Stimulated activated CD4-positive, alpha-beta T cell treated with anti-CD3 and anti-CD28 coated beads, Interleukin-1b, Interleukin-23, amount 100 ng/mL, for 48 hours (primary cell): Measurements from ENCODE around the gene PRKG2.

ENCODE experiments used
- DNase-seq: peaks from one replicate; pipeline ENCODE4 v3.0.0-alpha.2; 2020

Gene PRKG2

DNA sequence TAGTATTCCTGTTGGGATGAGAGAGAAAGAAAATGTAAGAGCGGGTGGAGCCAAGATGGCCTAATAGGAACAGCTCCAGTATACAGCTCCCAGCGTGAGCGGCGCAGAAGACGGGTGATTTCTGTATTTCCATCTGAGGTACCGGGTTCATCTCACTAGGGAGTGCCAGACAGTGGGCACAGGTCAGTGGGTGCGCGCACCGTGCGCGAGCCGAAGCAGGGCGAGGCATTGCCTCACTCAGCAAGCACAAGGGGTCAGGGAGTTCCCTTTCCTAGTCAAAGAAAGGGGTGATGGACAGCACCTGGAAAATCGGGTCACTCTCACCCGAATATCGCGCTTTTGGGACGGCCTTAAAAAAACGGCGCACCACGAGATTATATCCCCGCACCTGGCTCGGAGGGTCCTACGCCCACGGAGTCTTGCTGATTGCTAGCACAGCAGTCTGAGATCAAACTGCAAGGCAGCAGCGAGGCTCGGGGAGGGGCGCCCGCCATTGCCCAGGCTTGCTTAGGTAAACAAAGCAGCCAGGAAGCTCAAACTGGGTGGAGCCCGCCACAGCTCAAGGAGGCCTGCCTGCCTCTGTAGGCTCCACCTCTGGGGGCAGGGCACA, 61.2 kb downstream of the PRKG2 start:
- peak; percentile 25 for DNase-seq

DNA sequence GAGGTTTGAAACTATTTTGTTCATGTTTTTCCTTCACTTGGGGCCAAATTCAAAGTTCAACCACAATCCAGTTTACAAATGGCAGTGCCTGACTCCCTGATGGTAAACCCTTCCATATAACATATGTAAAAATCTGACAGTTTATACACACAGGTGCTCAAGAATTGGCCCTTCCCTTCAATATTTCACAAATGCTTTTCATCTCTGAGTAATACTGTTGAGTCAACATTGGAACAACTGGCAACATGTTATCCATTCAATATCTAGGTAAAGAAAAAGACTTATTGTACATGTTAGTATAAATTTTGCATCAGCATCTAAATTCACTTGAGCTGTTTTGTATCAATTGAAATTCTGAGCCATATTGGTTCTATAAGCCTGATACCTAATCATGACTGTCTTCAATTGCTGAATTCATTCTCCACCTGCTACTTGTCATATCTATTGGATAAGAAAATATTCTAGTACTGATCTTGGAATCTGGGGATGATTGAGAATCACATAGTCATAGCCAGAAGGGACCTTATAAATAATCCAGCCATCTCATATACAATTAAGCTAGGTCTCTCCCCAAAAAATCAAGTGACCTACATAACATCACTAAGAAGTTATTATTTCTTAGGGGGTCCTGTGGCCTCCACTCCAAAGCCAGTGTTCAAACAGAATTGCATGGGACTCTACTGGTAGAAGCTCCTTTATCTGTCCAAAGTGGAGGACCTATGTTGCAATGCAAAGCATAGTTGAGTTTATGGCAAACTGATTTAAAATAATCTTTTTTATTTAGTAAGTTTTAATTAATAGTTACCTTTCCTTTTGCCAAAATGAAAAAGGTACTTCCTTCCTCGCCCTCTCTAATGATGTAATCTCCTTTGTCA, 61.9 kb downstream of the PRKG2 start:
- DNase-seq, result no peak

DNA sequence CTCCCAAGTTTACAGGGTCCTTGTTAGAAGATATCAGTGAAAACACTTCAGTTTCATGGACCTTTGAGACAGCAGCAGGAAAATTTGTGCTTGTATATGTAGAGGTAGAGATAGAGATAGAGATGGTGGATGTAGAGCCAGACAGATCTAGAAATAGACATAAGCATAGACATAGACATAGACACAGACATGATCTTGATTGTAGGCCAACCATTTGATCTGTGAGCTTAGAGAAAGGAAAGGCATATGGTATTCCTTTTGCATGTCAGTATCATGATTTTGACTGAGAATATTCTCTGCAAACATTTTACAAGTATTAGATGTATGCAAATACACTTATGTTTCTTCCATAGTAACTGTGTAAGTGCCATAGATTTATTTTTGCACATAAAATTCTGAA, 65.0 kb downstream of the PRKG2 start:
- no peak for DNase-seq

DNA sequence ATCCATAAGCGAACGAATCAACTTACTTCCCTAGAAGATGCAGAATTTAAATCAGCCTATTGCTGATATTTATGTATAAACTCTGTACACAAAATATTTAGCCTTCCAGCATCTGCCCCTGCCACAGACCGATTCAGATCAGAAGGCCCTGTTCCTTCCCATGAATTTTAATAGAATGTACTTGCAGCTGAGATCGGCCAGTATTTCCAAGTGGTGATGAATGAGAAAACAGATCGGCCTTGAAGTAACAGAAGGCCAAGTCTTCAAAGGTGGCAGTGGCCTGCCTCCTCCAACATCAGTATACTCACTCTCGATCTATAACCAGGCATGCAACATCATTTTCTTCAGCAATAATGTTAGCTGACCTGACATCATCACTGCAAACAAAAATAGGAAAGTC, 66.4 kb downstream of the PRKG2 start:
- no peak for DNase-seq

DNA sequence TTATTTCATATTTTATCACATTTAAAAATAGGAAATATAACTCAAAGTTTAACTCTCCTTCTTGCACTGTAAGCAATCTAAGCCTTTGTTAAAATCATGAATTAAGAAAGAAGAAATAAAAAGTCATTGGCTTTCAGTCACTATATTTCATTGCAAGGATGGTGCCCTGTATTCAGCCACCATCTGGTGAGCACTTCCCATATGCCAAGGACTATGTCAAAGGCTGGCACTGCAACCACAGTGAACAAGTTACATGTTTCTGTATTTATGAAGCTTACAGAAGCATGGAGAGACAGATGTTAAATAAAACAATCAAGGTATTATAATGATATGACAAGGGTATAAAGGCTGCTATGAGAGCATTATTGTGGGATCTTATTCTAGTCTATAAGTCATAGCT, 68.6 kb downstream of the PRKG2 start:
- no peak for DNase-seq

DNA sequence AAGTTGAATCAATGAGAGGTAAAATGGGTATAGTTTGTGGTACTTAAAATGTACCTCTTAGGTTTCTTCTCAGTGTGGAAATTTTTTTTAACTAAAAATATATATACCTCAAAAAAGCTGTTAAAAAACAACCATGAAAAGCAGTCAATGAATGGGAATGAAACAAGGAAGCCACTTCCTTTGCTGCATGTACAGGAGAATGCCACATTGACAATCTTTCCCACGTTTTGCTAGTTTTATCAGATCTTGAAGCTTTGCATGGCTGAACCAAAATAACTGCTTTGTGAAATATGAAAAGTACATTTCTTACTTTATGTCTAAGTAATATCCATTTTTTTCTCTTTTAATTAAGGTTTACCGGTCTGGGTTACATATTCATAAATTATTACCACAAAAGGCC, 71.8 kb downstream of the PRKG2 start:
- DNase-seq, result no peak

DNA sequence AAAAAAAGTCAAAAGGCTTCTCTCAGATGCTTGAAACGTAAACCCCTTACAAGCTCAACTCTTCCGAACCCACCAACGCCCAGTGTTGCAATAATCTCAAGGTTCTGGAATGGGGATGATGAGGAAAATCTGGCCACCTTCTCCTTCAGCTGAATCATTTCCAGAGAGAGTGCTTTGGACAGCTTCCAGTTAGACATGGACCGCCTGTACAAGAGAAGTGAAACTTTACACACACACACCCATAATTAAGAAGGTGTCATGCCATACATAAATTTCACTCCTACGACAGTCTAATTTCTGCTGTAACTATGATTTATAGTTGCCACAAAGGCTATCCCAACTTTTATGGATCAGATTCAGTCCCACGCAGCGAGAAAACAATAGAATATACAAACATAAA, 72.3 kb downstream of the PRKG2 start:
- no peak for DNase-seq

DNA sequence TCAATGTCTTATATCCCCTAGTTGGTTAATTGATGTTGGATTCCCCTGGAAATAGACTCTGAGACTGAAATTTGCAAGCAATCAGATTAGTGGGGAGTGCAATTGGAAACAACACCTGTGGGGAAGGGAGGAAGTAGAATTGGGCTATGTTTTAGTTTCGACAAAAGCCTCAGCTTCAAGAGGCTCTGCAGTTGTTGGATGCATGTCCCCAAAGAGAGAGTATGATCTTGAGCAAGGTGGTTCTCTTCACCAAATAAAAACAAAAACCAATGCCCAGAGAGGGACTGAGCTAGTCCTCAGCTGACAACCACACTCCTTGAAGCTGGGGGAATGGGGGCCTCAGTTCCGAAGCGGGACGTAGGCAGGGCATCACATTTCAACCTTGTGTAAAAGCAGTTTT, 77.1 kb downstream of the PRKG2 start:
- DNase-seq, result no peak

DNA sequence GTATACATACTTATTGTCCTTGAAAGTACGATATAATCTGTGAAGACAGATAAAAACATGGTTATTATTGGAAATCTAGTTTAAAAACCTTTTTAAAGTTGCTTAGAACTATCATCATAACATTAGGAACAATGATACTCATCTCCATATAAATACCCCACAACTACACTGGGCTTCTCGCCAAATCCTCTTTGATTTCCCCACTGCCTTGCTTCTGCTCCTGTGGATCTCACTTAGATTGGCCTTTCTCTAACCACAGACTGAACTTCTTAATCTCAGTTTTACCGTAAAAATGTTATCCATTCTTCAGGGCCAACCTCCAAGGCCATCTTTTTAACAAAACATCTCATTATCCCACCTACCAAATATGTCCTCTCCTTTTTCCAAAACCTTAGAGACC, 77.6 kb downstream of the PRKG2 start:
- DNase-seq, result no peak

DNA sequence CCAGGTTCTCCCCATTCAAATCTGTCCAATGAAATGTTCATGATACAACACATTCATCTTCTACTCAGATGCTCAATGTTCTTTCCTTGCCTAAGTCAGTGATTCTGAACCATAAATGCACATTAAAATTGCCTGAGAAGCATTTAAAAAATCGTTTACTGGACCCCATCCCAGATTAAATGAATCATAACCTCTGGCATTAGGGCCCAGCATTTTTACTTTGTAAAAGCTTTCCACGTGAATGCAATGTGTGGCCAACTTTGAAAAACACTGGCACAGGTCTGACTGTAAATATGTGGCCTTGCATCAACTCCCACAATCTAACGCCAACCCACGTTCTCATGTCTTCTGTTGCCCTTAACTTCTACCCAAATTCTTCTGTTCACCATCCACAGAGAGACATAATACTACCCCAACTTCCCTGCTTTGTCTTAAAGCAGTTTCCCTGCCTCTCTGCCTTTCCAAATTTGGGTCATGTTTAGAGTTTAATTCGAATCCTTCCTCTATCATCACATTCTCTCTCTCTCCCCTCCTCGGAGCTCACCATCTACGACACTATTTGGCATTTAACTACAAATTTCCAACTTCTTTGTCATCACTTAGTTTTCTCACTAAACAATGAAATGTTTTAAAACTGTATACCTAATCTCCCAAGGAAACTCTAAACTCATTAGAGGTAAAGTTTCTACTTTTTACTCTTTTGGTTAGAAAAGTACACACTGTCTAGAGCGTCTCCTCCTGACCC, 78.7 kb downstream of the PRKG2 start:
- no peak for DNase-seq

DNA sequence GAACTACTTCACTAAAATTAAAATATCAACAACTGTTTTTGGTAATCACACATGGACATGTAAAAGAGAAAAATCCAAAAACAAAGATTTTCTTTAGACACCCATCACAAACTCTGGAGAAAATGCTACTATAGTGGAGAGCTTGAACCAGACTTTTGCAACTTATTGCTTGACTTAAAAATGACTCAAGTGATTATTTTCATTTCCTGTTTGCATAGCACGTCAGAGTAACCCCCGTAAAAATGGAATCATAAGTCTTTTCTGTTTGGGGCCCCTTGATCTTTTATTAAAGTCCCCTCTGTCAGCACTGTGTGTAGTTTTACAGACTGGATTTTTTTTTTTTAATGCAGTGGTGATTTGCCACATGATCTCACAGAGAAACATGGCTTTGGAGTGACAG, 79.5 kb downstream of the PRKG2 start:
- no peak for DNase-seq

DNA sequence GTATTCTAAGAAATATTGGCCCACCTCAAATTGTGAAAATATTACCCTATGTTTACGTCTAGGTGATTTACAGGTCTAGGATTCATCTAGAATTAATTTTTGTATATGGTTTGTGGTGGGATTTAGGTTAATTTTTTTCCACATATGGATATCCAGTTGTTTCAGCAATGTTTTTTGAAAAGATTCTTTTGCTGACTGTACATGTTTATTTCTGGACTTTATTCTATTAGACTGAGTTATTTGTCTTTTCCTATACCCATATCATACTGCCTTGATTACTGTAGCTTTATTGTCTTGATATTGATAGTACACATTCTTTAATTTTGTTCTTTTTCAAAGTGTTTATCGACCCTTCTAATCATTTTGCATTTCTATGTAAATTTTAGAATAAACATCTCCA, 83.5 kb downstream of the PRKG2 start:
- no peak for DNase-seq

DNA sequence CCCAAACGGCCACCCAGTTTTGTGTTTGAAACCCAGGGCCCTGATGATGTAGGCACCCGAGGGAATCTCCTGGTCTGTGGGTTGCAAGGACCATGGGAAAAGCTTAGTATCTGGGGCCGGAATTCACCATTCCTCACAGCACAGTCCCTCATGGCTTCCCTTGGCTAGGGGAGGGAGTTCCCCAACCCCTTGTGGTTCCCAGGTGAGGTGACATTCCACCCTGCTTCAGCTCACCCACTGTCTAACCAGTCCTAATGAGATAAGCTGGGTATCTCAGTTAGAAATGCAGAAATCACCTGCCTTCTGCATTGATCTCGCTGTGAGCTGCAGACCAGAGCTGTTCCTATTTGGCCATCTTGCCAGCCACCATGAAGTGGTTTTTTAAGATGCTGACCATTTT, 84.0 kb downstream of the PRKG2 start:
- no peak for DNase-seq

DNA sequence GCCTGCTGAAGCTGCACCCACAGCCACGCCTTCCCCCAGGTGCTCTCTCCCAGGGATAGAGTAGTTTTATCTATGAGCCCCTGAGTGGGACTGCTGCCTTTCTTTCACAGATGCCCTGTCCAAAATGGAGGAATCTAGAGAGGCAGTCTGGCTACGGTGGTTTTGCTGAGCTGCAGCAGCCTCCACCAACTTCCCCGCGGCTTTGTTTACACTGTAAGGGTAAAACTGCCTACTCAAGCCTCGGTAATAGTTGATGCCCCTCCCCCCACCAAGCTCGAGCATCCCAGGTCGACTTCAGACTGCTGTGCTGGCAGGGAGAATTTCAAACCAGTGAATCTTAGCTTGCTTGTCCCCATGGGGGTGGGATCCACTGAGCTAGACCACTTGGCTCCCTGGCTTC, 84.5 kb downstream of the PRKG2 start:
- DNase-seq, result no peak

DNA sequence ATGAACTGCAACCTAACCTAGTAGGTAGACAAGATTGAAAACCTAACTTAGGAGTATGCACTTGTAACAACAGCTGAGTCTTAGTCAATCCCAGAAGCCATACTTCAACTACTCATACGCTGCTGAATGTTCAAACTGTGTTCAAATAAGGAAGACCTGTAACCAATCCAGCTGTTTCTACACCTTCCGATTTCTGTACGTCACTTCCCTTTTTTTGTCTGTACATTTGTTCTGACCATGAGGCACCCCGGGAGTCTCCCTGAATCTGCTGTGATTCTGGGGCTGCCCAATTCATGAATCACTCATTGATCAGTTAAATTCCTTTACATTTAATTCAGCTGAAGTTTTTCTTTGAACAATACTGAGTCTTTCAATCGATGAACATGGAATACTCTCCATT, 95.0 kb downstream of the PRKG2 start:
- no peak for DNase-seq

DNA sequence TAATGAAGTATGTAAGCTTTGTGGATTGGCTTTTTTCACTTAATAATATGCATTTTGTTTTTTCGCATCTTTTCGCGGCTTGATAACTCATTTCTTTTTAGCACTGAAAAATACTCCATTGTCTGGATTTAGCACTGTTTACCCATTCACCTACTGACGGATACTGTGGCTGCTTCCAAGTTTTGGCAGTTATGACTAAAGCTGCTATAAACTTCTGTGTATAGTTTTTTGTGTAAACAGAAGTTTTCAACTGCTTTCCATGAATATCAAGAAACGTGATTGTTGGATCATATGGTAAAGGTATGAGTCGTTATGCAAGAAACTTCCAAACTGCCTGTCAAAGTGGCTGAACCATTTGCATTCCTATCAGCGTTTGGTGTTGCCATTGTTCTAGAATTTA, 96.9 kb downstream of the PRKG2 start:
- DNase-seq, result no peak

DNA sequence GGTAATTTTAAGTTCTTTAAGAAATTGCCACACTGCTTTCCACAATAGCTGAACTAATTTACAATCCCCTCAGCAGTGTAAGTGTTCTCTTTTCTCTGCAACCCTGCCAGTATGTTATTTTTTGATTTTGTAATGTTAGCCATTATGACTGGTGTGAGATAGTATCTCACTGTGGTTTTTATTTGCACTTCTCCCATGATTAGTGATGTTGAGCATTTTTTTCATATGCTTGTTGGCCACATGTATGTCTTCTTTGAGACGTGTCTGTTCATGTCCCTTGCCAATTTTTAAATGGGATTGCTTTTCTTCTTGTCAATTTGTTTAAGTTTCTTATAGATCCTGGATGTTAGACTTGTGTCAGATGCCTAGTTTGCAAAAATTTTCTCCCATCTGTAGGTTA, 98.5 kb downstream of the PRKG2 start:
- no peak for DNase-seq

DNA sequence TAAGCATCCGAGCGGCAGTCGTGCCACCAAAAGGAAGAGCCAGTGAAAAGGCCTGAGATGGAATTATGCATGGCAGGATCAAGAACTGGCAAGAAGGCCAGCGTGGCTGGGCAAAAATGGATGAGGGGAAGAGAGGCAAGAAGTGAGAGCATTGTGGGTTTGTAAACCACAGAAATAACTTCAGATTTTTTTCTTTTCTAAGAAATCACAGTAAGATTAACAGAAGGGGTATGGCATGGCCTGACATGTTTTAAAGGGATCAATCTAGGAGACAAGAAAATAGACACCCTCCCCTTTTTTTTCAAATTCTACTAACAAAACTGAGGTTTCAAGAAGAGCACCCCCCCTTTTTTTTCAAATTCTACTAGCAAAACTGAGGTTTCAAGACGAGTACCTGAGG, 102.0 kb downstream of the PRKG2 start:
- no peak for DNase-seq

DNA sequence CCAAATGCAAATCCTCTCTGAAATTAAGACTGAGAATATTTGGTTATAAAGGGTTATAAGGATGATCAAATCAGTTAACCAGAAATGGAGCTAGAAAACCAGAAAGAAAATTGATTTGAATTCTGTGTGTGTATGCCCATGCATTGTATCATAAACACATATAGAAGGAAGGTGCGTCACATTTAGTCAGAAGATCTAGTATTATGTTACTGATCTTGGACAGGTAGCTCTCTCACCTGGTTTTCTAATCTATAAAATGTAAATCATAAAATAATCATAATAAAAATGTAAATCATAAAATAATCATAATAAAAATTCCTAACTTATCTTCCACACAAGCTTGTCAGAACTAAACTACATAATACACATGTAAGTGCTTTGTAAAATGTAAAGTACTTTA, 105.7 kb downstream of the PRKG2 start:
- no peak for DNase-seq

DNA sequence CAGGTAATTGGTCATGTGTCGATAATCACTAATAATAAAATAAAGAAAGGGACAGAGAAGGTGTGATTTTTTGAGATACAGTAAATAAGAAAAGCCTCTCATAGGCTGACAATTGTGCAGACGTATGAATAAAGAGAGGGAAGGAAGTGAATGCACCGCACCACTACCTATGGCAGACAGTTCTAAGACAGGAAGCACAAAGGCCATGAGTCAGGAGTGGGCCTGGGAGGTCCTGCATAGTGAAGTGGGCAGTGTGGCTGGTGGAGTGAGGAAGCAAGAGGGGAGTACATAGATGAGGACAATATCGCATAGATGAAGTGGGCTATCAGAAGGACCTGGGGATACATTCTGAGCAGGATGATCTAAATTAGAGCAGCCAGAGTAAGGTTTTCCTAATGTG, 108.9 kb downstream of the PRKG2 start:
- no peak for DNase-seq

DNA sequence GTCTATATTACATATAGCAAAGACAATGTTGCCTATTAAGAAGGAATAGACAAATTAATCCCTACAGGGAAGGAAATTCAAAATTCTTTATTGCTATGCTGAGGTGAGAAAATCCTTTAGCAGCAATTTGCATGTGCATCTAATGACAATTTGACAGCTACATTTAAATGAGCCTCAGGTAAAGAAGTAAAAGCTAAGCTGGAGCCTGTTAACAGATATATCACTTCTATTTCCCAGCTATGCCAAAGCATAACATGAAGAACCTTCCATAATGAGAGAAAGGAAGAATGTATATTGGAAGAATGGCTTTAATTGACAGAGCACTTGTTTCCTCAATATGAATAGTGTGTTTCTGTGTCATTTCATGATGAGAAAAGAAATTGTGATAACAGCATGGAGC, 112.9 kb downstream of the PRKG2 start:
- no peak for DNase-seq

DNA sequence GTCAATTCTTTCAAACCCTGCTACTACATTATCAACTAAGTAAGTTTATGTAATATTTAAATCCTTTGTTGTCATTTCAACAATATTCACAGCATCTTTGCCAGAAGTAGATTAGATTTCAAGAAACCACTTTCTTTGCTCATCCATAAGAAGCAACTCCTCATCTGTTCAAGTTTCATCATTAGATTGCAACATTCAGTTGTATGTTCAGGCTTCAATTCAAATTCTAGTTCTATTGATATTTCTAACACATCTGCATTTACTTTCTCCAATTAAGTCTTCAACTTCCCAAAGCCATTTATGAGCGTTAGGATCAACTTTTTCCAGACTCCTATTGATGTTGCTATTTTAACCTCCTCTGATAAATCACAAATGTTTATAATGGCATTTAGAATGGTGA, 118.5 kb downstream of the PRKG2 start:
- no peak for DNase-seq

DNA sequence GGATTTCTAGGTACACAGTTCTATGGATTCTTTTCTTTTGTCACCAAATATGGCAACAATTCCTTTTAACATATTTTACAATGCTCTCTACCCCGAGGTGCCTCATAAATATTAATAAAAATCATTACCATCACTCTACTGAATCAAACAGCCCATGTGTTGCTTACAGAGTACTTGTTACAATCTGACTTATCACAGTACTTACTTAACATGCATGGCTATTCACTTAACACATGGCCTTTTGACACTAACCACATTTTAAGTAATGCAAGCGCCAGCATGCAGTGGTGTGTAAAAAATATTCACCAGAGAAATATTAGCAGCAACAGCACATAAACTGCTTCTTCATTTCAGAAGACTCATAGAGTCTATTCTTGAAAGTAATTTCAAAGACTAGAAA, 119.6 kb downstream of the PRKG2 start:
- DNase-seq, result no peak

DNA sequence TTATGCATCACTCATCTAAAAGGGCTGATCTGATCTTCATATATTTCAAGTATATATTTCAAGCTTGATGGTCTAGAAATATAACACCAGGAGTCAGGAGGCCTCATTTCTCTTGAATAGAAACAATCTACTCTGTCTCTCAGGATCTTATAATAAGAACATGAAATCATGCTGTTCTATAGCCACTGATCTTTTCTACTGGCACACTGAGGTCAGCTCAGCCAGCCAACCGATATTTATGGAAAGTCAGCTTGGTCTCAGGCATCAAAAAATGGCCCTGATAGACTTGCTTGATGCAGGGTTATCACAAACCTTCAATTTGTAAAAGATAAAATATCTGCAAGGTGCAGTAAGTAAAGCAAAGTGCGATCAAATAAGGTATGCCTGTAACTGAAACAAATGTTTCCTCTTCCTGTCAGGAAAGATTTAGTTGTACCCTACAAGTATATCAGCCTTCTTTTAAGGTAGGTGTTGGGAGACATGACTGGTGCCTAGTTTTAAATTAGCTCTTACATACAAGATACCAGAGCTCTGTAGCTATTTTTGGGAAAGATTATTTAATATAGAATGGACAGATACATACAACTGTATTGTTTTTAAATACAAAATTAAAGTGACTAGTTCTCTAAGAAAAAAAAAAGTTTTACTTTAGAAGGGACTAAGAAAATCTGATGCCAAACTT, 121.2 kb downstream of the PRKG2 start:
- DNase-seq, result no peak
